Ovary (tissue), 3 donors: ENCODE results near the gene CPNE6.

Source experiments
- CTCF ChIP-seq, 3 donors: fragments of 450-650 bp in 2 of 3; fragments of 200-600 bp in 1 of 3; IDR thresholded peaks; one replicate each; pipeline versions ENCODE4 v1.5.1 to v1.8.0; 2016 to 2022; ENCODE audit warnings: antibody characterized with exemption in 3 of 3, mild to moderate bottlenecking in 1 of 3
- POLR2A ChIP-seq: fragments of 450-650 bp; IDR thresholded peaks from one replicate; pipeline ENCODE4 v1.6.1; 2017; ENCODE audit warnings: antibody characterized with exemption, mild to moderate bottlenecking, moderate library complexity
- donor health status: DM: no; HTN: no; CAD: no.

GRCh38 chr14:24119691-24120090 lies 48.3 kb downstream of the CPNE6 start:
- TF ChIP-seq CTCF (IDR thresholded peaks at IDR 0.05) (no peak), POLR2A (no peak)
